Cardiac muscle cell (in vitro differentiated cells and primary cell): ENCODE measurements around the gene CTBP2. TPM values are rescaled to one million over a fixed set of nuclear protein-coding genes. Genes with fewer than 3 reads are reported as not detected.

Experiments
- DNase-seq, 2 donors: peaks; one replicate each; pipeline versions ENCODE4 v3.0.0 to v3.0.0-alpha.2; 2010 to 2017; ENCODE audit warnings: low read depth in 1 of 2, low spot score in 1 of 2
- H3K27ac ChIP-seq: fragments of 200-600 bp; sonication (generic); 2 replicates; pipeline ENCODE4 v1.5.1; 2016
- H3K27me3 ChIP-seq: fragments of 200-600 bp; sonication (generic); 2 replicates; pipeline ENCODE4 v1.6.0; 2016; ENCODE audit warnings: control low read depth
- H3K36me3 ChIP-seq: fragments of 200-600 bp; sonication (generic); 2 replicates; pipeline ENCODE4 v1.5.1; 2016; ENCODE audit warnings: control low read depth
- H3K4me1 ChIP-seq: fragments of 200-600 bp; sonication (generic); 2 replicates; pipeline ENCODE4 v1.8.1; 2017; ENCODE audit warnings: low read depth, mild to moderate bottlenecking, mixed run types
- H3K4me3 ChIP-seq: fragments of 200-600 bp; sonication (generic); 2 replicates; pipeline ENCODE4 v1.5.1; 2016; ENCODE audit warnings: mild to moderate bottlenecking
- H3K9me3 ChIP-seq: fragments of 200-600 bp; sonication (generic); 2 replicates; pipeline ENCODE4 v1.5.1; 2017; ENCODE audit warnings: low read depth, mild to moderate bottlenecking, control low read depth
- CTCF ChIP-seq: IDR thresholded peaks from 2 replicates; pipeline ENCODE4 v1.5.1; 2012; ENCODE audit warnings: low read depth, mild to moderate bottlenecking, low read length
- polyA plus RNA-seq: library from polyadenylated mRNA; unstranded; fragments of >200 nt; fragmentation: Nextera tagmentation; extraction: Ambion mirVana; gene quantifications from 2 replicates; pipeline ENCODE4 v1.2.1, GENCODE V29; 2016
- total RNA-seq: library from RNA; depleted of rRNA; stranded (reverse); fragments of >200 nt; gene quantifications from 2 replicates; pipeline ENCODE4 v1.2.3, GENCODE V29; 2016

The CTBP2 gene
- total and polyA plus RNA-seq, 2 experiments from 2014 or later: 67.4 to 74.5 TPM

- Histone ChIP-seq H3K9me3 (no peaks in the 10 kb centered on the region), H3K27me3 (no peaks in the 10 kb centered on the region), H3K27ac (no peak overlapping the region), H3K36me3 (peaks cover 5% of the 10 kb centered on the region), H3K4me3 (no peak overlapping the region), H3K4me1 (no peaks in the 10 kb centered on the region)
- no peak for TF ChIP-seq CTCF
- no peak for DNase-seq
Measured at GRCh38 chr10:124963866-124964720, 196.3 kb downstream of the CTBP2 start.

DNA sequence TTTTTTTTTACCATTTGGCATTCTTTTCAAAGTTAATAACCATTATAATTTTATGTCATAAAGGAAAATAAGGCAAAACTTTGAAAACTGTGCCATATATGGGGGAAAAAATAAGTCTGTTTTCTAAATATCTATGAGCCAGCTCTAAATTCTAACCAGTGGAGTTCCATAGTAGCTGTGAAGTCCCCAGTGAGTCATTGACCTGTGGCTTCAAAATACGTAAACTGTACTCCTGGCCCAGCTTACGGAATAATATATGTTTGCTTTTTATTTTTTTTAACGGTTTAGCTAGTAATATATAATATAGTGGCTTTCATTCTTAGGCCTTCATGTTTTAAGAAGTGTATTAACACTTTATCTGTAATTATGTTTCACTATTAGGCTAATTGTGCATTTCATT lies 197.9 kb downstream of the CTBP2 start:
- no peak for TF ChIP-seq CTCF
- DNase-seq: no peak
- Histone ChIP-seq H3K9me3 (no peaks in the 10 kb centered on the region), H3K4me1 (no peaks in the 10 kb centered on the region), H3K36me3 (peaks cover 5% of the 10 kb centered on the region), H3K4me3 (no peak overlapping the region), H3K27me3 (no peaks in the 10 kb centered on the region), H3K27ac (no peak overlapping the region)

DNA sequence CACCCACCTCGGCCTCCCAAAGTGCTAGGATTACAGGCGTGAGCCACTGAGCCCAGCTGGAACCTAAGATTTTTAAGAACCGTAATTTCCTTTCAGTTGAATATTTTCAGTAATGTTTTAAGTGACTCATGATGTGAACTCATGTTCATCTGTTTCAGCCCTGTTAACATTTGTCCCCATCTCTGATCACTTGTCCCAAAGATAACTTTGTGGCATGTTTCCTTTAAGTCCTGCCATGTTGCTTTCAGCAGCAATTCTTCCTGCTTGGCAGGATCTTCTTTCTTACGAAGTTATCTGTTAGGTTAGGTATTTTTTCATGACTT lies 199.2 kb downstream of the CTBP2 start:
- H3K27me3 ChIP-seq: no peaks in the 10 kb centered on the region
- TF ChIP-seq CTCF: no peak

DNA sequence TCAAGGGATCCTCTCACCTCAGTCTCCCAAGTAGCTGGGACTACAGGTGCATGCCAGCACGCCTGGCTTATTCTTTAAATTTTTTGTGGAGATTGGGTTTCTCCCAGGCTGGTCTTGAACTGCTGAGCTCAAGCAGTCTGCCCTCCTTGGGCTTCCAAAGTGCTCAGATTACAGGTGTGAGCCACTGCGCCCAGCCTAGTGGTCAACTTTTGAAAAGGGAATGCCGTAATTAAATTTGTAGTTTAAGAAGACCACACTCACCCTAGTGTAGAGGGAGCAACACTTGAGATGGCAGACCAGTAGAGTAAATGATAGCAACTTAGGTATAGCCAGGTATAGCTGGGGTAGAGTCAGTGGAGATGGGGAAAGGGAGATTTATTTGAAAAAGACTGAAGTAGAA lies 200.8 kb downstream of the CTBP2 start:
- no peaks in the 10 kb centered on the region for H3K4me1 ChIP-seq
- H3K4me3 ChIP-seq: no peak overlapping the region
- H3K27ac ChIP-seq: no peak overlapping the region
- H3K9me3 ChIP-seq: no peaks in the 10 kb centered on the region
- H3K36me3 ChIP-seq: no peaks in the 10 kb centered on the region
- no peak for DNase-seq
- no peak for TF ChIP-seq CTCF
- H3K27me3 ChIP-seq: no peaks in the 10 kb centered on the region

More for the DNA sequence above, 199.2 kb downstream of the CTBP2 start:
- no peaks in the 10 kb centered on the region for H3K4me1 ChIP-seq
- H3K4me3 ChIP-seq: no peak overlapping the region
- H3K9me3 ChIP-seq: no peaks in the 10 kb centered on the region
- no peaks in the 10 kb centered on the region for H3K36me3 ChIP-seq
- no peak for DNase-seq
- no peak overlapping the region for H3K27ac ChIP-seq

DNA sequence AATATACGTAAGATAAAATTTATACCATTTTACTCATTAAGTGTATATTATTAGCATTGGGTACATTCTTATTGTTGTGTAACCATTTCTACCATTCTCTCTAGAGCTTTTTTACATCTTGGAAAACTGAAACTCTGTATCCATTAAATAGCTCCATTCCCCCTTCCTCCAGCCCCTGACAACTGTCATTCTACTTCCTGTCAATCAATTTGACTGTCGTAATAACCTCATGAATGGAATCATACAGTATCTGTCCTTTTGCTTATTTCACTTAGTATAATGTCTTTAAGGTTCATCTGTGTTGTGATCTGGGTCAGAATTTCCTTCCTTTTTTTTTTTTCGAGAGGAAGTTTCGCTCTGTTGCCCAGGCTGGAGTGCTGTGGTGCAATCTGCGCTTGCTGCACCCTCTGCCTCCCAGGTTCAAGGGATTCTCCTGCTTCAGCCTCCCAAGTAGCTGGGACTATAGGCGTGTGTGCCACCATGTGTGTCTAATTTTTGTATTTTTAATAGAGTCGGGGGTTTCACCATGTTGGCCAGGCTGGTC lies 202.9 kb downstream of the CTBP2 start:
- H3K36me3 ChIP-seq: no peaks in the 10 kb centered on the region
- no peaks in the 10 kb centered on the region for H3K27me3 ChIP-seq
- no peak for TF ChIP-seq CTCF
- no peak overlapping the region for H3K27ac ChIP-seq
- no peak for DNase-seq
- no peaks in the 10 kb centered on the region for H3K9me3 ChIP-seq
- no peak overlapping the region for H3K4me3 ChIP-seq
- no peaks in the 10 kb centered on the region for H3K4me1 ChIP-seq
